Retinal pigment epithelial cell (primary cell): ENCODE measurements around the gene MAD1L1.

ENCODE experiments used
- DNase-seq: peaks from one replicate; pipeline ENCODE4 v3.0.0-alpha.2; 2010; ENCODE audit warnings: low read depth
- H3K4me3 ChIP-seq: 2 replicates; pipeline ENCODE4 v1.5.1; 2011; ENCODE audit warnings: mild to moderate bottlenecking, low read length, control low read depth, moderate library complexity
- CTCF ChIP-seq: conservative IDR thresholded peaks from 2 replicates; pipeline ENCODE4 v1.5.1; 2011; ENCODE audit warnings: low read depth, low read length, control low read depth, inconsistent platforms

Gene MAD1L1

GRCh38 chr7:2048531-2048930 lies 184.2 kb downstream of the MAD1L1 start:
- no peak overlapping the region for H3K4me3 ChIP-seq
- no peak for DNase-seq
- no peak for TF ChIP-seq CTCF

GRCh38 chr7:2048006-2048405 lies 184.7 kb downstream of the MAD1L1 start:
- no peak for DNase-seq
- TF ChIP-seq CTCF = no peak
- no peak overlapping the region for H3K4me3 ChIP-seq

GRCh38 chr7:2046581-2047565 lies 185.9 kb downstream of the MAD1L1 start:
- no peak for DNase-seq
- no peak for TF ChIP-seq CTCF
- H3K4me3 ChIP-seq = no peak overlapping the region

GRCh38 chr7:2045559-2046405 lies 187.0 kb downstream of the MAD1L1 start:
- no peak overlapping the region for H3K4me3 ChIP-seq
- no peak for TF ChIP-seq CTCF
- DNase-seq = no peak

GRCh38 chr7:2044883-2045471 lies 187.8 kb downstream of the MAD1L1 start:
- no peak overlapping the region for H3K4me3 ChIP-seq
- DNase-seq = no peak
- TF ChIP-seq CTCF = no peak

- TF ChIP-seq CTCF = no peak
- no peak for DNase-seq
- H3K4me3 ChIP-seq = no peak overlapping the region
Observed at GRCh38 chr7:2044311-2044882, 188.3 kb downstream of the MAD1L1 start.
